Adrenal gland (tissue), 5 donors: Measurements from ENCODE around the gene RADIL.

Source experiments
- CTCF ChIP-seq, 6 experiments: fragments of 450-650 bp in 4 of 6; fragments of 200-600 bp in 2 of 6; sonication (generic) in 1 of 6; IDR thresholded peaks; 1 replicate in 5 of 6; 2 replicates in 1 of 6; pipeline versions ENCODE4 v1.5.1 to v1.8.0; 2016 to 2021; ENCODE audit warnings: antibody characterized with exemption in 6 of 6, mild to moderate bottlenecking in 2 of 6, moderate library complexity in 1 of 6
- POLR2A ChIP-seq, 2 donors: fragments of 450-650 bp; IDR thresholded peaks; one replicate each; pipeline ENCODE4 v1.6.1; 2017; ENCODE audit warnings: antibody characterized with exemption in 2 of 2, mild to moderate bottlenecking in 2 of 2, moderate library complexity in 1 of 2
- donor health status: DM: no; HTN: no; CAD: no.

- TF ChIP-seq CTCF (IDR thresholded peaks at IDR 0.05) = no peak
- TF ChIP-seq POLR2A (IDR thresholded peaks at IDR 0.05) = no peak
Measured at GRCh38 chr7:4850262-4850795, 33.2 kb downstream of the RADIL start.
